Lower leg skin (tissue), 3 donors: ENCODE measurements around the gene RGS9.

ENCODE experiments used
- POLR2A ChIP-seq, 2 donors: fragments of 450-650 bp; IDR thresholded peaks; one replicate each; pipeline ENCODE4 v1.6.1; 2016 to 2017; ENCODE audit warnings: antibody characterized with exemption in 2 of 2, mild to moderate bottlenecking in 1 of 2, moderate library complexity in 1 of 2
- TF ChIP-seq, protein P1 (sequence below), 3 donors: fragments of 450-650 bp; IDR thresholded peaks; one replicate each; pipeline ENCODE4 v1.5.1; 2016; ENCODE audit warnings: antibody characterized with exemption in 3 of 3, mild to moderate bottlenecking in 3 of 3, moderate library complexity in 2 of 3

DNA sequence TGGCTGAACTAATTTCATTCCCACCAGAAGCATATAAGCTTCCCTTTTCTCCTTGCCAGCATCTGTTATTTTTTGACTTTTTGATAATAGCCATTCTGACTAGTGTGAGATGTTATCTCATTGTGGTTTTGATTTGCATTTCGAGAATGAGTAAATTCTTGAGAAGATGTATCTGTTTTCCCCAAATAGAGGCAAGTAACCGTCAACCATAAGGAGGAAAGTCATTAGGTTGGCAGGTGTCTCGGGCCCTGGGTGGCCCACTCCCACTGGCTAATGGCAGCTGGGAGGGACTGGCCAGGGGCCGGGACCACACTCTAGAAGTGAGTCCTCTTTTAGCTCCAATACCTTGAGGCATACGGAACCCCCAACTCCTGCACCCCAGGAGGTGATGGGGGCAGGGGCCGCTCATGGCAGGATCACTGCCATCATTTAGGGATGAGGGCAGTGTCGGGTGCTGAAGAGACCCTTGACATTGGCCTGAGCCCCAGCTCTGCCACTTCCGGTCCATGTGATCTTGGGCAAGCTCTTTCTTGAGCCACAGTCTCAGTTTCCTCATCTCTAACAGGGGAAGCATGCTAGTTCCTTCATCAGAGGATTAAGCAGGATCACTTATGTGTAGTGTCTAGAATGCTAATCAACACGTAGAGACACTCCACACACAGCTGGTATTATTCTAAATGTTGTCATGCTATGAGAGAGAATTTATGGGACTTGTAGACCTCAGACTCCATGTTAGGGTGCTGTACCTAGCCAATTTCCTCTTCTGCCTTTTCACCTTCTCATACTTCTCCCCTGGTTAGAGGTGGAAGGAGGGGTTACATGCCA is 44.3 kb downstream of the RGS9 start:
- TF ChIP-seq, protein P1, sequence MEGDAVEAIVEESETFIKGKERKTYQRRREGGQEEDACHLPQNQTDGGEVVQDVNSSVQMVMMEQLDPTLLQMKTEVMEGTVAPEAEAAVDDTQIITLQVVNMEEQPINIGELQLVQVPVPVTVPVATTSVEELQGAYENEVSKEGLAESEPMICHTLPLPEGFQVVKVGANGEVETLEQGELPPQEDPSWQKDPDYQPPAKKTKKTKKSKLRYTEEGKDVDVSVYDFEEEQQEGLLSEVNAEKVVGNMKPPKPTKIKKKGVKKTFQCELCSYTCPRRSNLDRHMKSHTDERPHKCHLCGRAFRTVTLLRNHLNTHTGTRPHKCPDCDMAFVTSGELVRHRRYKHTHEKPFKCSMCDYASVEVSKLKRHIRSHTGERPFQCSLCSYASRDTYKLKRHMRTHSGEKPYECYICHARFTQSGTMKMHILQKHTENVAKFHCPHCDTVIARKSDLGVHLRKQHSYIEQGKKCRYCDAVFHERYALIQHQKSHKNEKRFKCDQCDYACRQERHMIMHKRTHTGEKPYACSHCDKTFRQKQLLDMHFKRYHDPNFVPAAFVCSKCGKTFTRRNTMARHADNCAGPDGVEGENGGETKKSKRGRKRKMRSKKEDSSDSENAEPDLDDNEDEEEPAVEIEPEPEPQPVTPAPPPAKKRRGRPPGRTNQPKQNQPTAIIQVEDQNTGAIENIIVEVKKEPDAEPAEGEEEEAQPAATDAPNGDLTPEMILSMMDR (IDR thresholded peaks at IDR 0.05), result no peak
- no peak for TF ChIP-seq POLR2A (IDR thresholded peaks at IDR 0.05)
